Activated CD4-positive, alpha-beta T cell treated with anti-CD3 and anti-CD28 coated beads, Interleukin-2, amount 10 ng/mL, durations not matched to agents 24 days and 14 days (primary cell): Measurements from ENCODE around the gene MBD3L1. TPM values are rescaled to one million over a fixed set of nuclear protein-coding genes. Genes with fewer than 3 reads are reported as not detected.

Experiments used
- total RNA-seq: library from RNA; stranded (reverse); gene quantifications from 2 replicates; pipeline ENCODE4 v1.2.3, GENCODE V29; 2022

The MBD3L1 gene
- total RNA-seq, 1 donor from 2014 or later: not detected

Other genes with a start within 250 kb of the MBD3L1 start
- 2.4 and 2.5 TPM in 2 replicates for gene ADAMTS10, start 221.7 kb upstream of the MBD3L1 start, total RNA-seq
- gene NFILZ, start 201.7 kb upstream of the MBD3L1 start, total RNA-seq: not detected in 2 replicates
- gene ACTL9, start 133.6 kb upstream of the MBD3L1 start, total RNA-seq: not detected in 2 replicates
- not detected in 2 replicates for gene OR2Z1, start 110.7 kb upstream of the MBD3L1 start, total RNA-seq
- gene ZNF558, start 73 bp upstream of the MBD3L1 start, total RNA-seq: 25.1 and 26.4 TPM in 2 replicates
- gene MUC16, start 178.0 kb downstream of the MBD3L1 start, total RNA-seq: not detected in 2 replicates